Esophagus squamous epithelium (tissue), 4 donors: Measurements from ENCODE around the gene DXO.
"Not testable (repeated sequence)": the region's sequence is repeated elsewhere in the genome, so short reads cannot be mapped to it uniquely, and the experiment has no call there.

ENCODE experiments used
- POLR2A ChIP-seq, 4 donors: fragments of 450-650 bp; IDR thresholded peaks; one replicate each; pipeline ENCODE4 v1.6.1; 2017; ENCODE audit warnings: antibody characterized with exemption in 4 of 4, mild to moderate bottlenecking in 4 of 4, moderate library complexity in 3 of 4
- TF ChIP-seq, protein P1 (sequence below), 6 experiments: fragments of 450-650 bp in 4 of 6; fragments of 200-600 bp in 2 of 6; sonication (generic) in 2 of 6; IDR thresholded peaks; one replicate each; pipeline ENCODE4 v1.5.1; 2016 to 2019; ENCODE audit warnings: antibody characterized with exemption in 6 of 6, mild to moderate bottlenecking in 4 of 6, moderate library complexity in 4 of 6

DNA sequence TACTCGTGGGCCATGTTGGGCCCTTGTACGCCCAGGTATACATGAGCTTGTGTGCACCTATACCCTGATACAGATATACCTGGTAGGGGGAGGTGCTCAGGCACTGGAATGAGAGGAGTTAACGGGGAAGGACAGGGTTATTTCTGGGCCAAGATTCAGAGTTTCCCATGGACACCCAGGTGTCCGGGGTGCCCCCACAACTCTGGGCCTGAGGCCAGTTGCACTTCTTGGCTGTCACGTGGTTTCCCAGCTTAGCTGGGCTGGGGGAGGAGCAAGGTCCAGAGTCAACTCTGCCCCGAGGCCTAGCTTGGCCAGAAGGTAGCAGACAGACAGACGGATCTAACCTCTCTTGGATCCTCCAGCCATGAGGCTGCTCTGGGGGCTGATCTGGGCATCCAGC, 9.8 kb upstream of the DXO start, which contains the start of gene C4A:
- not testable (repeated sequence) for TF ChIP-seq POLR2A (IDR thresholded peaks at IDR 0.05)
- TF ChIP-seq, protein P1, sequence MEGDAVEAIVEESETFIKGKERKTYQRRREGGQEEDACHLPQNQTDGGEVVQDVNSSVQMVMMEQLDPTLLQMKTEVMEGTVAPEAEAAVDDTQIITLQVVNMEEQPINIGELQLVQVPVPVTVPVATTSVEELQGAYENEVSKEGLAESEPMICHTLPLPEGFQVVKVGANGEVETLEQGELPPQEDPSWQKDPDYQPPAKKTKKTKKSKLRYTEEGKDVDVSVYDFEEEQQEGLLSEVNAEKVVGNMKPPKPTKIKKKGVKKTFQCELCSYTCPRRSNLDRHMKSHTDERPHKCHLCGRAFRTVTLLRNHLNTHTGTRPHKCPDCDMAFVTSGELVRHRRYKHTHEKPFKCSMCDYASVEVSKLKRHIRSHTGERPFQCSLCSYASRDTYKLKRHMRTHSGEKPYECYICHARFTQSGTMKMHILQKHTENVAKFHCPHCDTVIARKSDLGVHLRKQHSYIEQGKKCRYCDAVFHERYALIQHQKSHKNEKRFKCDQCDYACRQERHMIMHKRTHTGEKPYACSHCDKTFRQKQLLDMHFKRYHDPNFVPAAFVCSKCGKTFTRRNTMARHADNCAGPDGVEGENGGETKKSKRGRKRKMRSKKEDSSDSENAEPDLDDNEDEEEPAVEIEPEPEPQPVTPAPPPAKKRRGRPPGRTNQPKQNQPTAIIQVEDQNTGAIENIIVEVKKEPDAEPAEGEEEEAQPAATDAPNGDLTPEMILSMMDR (IDR thresholded peaks at IDR 0.05) = not testable (repeated sequence)
